Left ventricle myocardium inferior (tissue), 1 donor: ENCODE results near the gene NDOR1. TPM values are rescaled to one million over a fixed set of nuclear protein-coding genes. Genes with fewer than 3 reads are reported as not detected.

Source experiments
- DNase-seq: peaks from one replicate; pipeline ENCODE4 v3.0.0-alpha.2; 2020
- H3K27ac ChIP-seq: fragments of 200-600 bp; replicated peaks from 2 replicates; pipeline ENCODE4 v1.8.0; 2021
- H3K27me3 ChIP-seq: fragments of 200-600 bp; 2 replicates; pipeline ENCODE4 v1.8.0; 2021; ENCODE audit warnings: low read depth
- H3K36me3 ChIP-seq: fragments of 200-600 bp; 2 replicates; pipeline ENCODE4 v1.8.0; 2021
- H3K4me1 ChIP-seq: fragments of 200-600 bp; 2 replicates; pipeline ENCODE4 v1.8.0; 2021
- H3K4me3 ChIP-seq: fragments of 200-600 bp; 2 replicates; pipeline ENCODE4 v1.8.0; 2021; ENCODE audit warnings: mild to moderate bottlenecking, moderate library complexity
- H3K9me3 ChIP-seq: fragments of 200-600 bp; replicated peaks from 2 replicates; pipeline ENCODE4 v1.8.0; 2021
- intact Hi-C: fragments of 100-400 bp; cut with micrococcal nuclease; formaldehyde crosslinking; loops from one replicate; pipeline ENCODE4 v1.11.0; 2022
- total RNA-seq: library from RNA; stranded (reverse); fragmentation: NEBNext Ultra II Directional; extraction: Animal tissue kit (Norgen Biotek cat#: 25700); gene quantifications from one replicate; pipeline ENCODE4 v1.2.1, GENCODE V29; 2021
- TF ChIP-seq, protein P1 (sequence below): fragments of 200-600 bp; IDR thresholded peaks from 2 replicates; pipeline ENCODE4 v1.8.0; 2021; ENCODE audit warnings: antibody characterized with exemption, mild to moderate bottlenecking, borderline replicate concordance
- donor health status: DM: no; HTN: yes; CAD: no; lungs with severe emphysema.

Gene NDOR1
- total RNA-seq, 1 donor from 2014 or later: 6.5 TPM

DNA sequence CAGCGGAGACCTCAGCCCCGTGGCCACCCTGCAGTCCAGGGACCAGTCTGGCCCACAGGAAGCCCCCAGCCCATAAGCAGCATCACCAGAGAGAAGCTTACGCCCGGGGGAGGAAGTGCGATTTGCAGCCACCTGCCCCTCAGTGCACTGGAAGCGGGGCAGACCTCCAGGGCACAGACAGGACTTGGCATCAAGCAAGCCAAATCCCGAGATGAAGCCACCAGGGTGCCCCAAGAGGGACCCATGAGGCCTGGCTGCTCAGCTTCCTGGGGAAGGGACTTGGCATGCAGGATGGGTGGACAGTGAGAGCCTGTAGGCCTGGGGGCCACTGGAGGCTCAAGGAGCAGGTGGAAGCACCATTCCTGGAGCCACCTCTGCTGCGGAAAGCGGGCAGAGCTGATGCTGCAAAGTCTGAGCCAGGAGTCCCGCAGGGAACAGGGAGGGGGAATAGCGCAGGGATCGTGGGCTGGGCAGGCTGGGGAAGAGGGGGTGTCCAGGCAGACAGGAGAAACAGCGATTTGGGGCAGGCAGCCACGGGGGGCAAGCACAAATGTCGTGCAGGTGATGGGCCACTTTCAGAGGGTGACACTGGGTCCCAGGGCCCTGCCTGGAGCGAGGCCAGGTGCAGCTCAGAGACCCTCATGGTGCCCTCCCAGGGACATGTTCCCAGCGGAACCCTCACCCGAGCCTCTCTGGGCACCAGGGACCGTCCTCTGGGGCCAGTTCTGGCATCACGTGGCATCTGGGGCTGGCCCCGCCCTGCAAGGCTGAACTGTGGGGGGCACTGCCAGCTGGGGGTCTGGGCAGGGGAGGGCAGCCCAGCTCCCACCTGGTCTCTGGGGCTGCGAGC lies 38.9 kb upstream of the NDOR1 start:
- Histone ChIP-seq H3K27me3 (peaks cover 100% of the 10 kb centered on the region), H3K27ac (no peak overlapping the region), H3K9me3 (no peaks in the 10 kb centered on the region), H3K4me3 (no peak overlapping the region), H3K4me1 (peaks cover 52% of the 10 kb centered on the region), H3K36me3 (no peaks in the 10 kb centered on the region)
- intact Hi-C loops: no loop called here
- no peak for DNase-seq
- TF ChIP-seq, protein P1, sequence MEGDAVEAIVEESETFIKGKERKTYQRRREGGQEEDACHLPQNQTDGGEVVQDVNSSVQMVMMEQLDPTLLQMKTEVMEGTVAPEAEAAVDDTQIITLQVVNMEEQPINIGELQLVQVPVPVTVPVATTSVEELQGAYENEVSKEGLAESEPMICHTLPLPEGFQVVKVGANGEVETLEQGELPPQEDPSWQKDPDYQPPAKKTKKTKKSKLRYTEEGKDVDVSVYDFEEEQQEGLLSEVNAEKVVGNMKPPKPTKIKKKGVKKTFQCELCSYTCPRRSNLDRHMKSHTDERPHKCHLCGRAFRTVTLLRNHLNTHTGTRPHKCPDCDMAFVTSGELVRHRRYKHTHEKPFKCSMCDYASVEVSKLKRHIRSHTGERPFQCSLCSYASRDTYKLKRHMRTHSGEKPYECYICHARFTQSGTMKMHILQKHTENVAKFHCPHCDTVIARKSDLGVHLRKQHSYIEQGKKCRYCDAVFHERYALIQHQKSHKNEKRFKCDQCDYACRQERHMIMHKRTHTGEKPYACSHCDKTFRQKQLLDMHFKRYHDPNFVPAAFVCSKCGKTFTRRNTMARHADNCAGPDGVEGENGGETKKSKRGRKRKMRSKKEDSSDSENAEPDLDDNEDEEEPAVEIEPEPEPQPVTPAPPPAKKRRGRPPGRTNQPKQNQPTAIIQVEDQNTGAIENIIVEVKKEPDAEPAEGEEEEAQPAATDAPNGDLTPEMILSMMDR: no peak

DNA sequence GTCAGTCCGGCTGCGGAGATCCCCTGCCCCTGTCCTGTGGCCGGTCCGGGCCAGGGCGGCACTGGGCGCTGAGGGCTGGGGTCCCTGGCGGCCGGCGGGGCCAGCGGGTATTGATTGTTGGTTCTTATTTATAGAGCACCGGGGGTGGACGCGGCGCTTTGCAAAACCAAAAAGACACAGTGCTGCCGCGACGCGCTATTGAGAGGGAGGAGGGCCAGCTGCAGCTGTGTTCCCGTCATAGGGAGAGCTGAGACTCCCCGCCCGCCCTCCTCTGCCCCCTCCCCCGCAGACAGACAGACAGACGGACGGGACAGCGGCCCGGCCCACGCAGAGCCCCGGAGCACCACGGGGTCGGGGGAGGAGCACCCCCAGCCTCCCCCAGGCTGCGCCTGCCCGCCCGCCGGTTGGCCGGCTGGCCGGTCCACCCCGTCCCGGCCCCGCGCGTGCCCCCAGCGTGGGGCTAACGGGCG lies 38.2 kb upstream of the NDOR1 start:
- H3K36me3 ChIP-seq: no peaks in the 10 kb centered on the region
- TF ChIP-seq, protein P1: no peak
- no peak overlapping the region for H3K27ac ChIP-seq
- no peak for DNase-seq
- intact Hi-C loops: no loop called here
- H3K4me3 ChIP-seq: no peak overlapping the region
- H3K9me3 ChIP-seq: no peaks in the 10 kb centered on the region
- H3K27me3 ChIP-seq: peaks cover 93% of the 10 kb centered on the region
- H3K4me1 ChIP-seq: peaks cover 45% of the 10 kb centered on the region

DNA sequence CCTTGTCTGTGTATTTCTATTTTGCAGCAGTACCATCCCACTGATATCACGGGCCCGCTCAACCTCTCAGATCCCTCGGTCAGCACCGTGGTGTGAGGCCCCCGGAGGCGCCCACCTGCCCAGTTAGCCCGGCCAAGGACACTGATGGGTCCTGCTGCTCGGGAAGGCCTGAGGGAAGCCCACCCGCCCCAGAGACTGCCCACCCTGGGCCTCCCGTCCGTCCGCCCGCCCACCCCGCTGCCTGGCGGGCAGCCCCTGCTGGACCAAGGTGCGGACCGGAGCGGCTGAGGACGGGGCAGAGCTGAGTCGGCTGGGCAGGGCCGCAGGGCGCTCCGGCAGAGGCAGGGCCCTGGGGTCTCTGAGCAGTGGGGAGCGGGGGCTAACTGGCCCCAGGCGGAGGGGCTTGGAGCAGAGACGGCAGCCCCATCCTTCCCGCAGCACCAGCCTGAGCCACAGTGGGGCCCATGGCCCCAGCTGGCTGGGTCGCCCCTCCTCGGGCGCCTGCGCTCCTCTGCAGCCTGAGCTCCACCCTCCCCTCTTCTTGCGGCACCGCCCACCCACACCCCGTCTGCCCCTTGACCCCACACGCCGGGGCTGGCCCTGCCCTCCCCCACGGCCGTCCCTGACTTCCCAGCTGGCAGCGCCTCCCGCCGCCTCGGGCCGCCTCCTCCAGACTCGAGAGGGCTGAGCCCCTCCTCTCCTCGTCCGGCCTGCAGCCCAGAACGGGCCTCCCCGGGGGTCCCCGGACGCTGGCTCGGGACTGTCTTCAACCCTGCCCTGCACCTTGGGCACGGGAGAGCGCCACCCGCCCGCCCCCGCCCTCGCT lies 37.5 kb upstream of the NDOR1 start:
- intact Hi-C loops: no loop called here
- no peaks in the 10 kb centered on the region for H3K36me3 ChIP-seq
- H3K4me3 ChIP-seq: peak overlapping the region; percentile 64
- peaks cover 87% of the 10 kb centered on the region for H3K27me3 ChIP-seq
- no peak overlapping the region for H3K27ac ChIP-seq
- peaks cover 39% of the 10 kb centered on the region for H3K4me1 ChIP-seq
- no peaks in the 10 kb centered on the region for H3K9me3 ChIP-seq
- TF ChIP-seq, protein P1: no peak
- no peak for DNase-seq

DNA sequence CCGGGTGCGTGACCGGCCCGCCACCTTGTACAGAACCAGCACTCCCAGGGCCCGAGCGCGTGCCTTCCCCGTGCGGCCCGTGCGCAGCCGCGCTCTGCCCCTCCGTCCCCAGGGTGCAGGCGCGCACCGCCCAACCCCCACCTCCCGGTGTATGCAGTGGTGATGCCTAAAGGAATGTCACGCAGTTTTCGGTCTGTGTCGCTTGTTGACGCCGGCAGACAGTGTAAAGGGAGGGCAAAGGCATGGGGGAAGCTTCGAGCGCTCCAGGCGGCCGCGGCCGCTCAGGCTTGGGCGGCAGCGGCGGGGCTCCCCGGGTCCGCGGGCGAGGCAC lies 37.0 kb upstream of the NDOR1 start:
- H3K27ac ChIP-seq: no peak overlapping the region
- H3K4me1 ChIP-seq: peaks cover 33% of the 10 kb centered on the region
- H3K27me3 ChIP-seq: peaks cover 81% of the 10 kb centered on the region
- peak overlapping the region; percentile 64 for H3K4me3 ChIP-seq
- no peaks in the 10 kb centered on the region for H3K9me3 ChIP-seq
- intact Hi-C loops: no loop called here
- TF ChIP-seq, protein P1: no peak
- DNase-seq: no peak
- H3K36me3 ChIP-seq: no peaks in the 10 kb centered on the region

DNA sequence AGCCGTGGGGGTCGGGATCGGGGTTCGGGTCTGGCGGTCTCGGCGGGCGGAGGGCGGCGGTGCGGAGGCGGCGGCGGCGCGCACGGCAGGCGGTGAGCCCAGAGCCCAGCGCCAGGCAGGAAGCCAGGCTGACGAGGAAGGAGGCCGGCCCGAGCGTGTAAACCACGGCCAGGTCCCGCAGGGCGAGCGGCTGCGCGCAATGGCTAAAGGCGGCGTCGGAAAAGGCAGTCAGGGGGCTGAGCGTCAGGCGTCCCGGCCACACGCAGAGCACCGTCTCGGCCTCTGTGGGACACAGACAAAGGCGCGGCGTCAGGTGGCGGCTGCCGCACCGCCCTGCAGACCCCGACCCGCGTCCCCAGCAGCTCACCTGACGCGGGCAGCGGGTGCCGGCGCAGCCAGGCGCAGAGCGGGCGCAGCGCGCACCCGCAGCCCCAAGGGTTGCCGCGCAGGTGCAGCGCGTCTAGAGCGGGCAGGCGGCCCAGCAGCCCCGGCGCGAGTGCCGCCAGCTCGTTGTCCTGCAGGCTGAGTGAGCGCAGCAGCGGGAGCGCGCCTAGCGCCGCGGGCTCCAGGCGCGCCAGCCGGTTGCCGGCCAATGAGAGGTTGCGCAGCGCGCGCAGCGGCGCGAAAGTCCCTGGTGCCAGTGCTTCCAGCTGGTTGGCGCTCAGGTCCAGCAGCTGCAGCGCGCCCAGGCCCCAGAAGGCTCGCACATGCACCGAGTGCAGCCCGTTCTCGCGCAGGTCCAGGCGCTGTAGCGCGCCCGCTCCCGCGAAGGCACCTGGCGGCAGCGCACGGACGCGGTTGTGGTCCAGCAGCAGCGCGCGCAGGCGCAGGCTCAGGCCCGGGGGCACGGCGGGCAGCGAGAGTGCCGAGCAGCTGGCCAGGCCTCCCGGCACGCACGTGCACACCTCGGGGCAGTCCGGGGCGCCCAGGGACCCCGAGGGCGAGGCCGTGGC lies 36.3 kb upstream of the NDOR1 start:
- TF ChIP-seq, protein P1: no peak
- Histone ChIP-seq H3K4me1 (peaks cover 32% of the 10 kb centered on the region), H3K27me3 (peaks cover 74% of the 10 kb centered on the region), H3K4me3 (peak overlapping the region; percentile 64), H3K9me3 (no peaks in the 10 kb centered on the region), H3K36me3 (no peaks in the 10 kb centered on the region), H3K27ac (no peak overlapping the region)
- intact Hi-C loops: no loop called here
- no peak for DNase-seq
